GM21367 (cell line): Measurements from ENCODE around the gene ZBTB6.
"Not testable (repeated sequence)": the region's sequence is repeated elsewhere in the genome, so short reads cannot be mapped to it uniquely, and the experiment has no call there.

Experiments
- ATAC-seq: cut with Tn5 transposase; IDR thresholded peaks from one replicate; pipeline ENCODE4 v1.9.1; 2021; ENCODE audit not compliant: unreplicated experiment

ZBTB6 gene

DNA sequence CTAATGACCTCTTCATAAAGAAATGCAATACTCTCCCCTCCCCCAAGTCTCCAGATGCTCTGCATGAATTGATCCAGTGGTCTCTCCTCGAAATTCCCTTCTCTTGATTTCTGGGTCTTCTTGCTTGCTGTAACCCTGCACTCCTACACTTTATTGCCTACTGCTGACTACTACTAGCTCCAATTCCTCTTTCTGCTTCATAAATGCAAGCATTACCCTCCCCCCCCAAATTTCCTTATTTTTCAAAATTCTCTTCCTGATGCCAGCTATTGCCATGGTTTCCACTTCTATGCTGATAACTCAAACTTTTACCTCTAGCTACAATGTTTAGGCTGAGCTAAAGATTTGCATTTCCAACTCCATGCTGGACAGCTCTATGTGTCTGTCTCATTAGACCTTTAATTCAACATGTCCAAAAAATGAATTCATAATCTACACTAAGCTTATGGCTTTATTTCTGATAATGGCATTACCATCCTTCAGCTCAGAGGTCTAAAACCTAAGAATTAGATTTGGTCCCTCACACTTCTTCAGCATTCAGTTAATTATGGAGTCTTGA, 16.8 kb upstream of the ZBTB6 start:
- ATAC-seq = no peak

GRCh38 chr9:122923947-122924346, 10.8 kb upstream of the ZBTB6 start:
- no peak for ATAC-seq

DNA sequence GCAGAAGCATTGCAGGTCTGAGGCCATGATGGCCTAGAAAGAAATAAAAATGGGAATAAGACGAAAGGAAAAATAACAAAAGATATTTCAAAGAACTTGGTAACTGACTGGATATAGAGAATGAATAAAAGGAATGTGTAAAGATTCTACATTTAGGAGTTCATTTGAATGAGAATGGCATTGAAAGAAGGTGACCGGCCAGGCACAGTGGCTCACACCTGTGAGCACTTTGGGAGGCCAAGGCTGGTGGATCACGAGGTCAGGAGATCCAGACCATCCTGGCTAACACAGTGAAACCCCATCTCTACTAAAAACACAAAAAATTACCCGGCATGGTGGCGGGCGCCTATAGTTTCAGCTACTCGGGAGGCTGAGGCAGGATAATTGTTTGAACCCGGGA, 9.6 kb upstream of the ZBTB6 start:
- no peak for ATAC-seq

GRCh38 chr9:122918310-122918709, 5.2 kb upstream of the ZBTB6 start:
- ATAC-seq = no peak

- no peak for ATAC-seq
These were observed 506 bp downstream of the ZBTB6 start for GRCh38 chr9:122912671-122912963.

GRCh38 chr9:122906122-122906521, 7.0 kb downstream of the ZBTB6 start:
- not testable (repeated sequence) for ATAC-seq

DNA sequence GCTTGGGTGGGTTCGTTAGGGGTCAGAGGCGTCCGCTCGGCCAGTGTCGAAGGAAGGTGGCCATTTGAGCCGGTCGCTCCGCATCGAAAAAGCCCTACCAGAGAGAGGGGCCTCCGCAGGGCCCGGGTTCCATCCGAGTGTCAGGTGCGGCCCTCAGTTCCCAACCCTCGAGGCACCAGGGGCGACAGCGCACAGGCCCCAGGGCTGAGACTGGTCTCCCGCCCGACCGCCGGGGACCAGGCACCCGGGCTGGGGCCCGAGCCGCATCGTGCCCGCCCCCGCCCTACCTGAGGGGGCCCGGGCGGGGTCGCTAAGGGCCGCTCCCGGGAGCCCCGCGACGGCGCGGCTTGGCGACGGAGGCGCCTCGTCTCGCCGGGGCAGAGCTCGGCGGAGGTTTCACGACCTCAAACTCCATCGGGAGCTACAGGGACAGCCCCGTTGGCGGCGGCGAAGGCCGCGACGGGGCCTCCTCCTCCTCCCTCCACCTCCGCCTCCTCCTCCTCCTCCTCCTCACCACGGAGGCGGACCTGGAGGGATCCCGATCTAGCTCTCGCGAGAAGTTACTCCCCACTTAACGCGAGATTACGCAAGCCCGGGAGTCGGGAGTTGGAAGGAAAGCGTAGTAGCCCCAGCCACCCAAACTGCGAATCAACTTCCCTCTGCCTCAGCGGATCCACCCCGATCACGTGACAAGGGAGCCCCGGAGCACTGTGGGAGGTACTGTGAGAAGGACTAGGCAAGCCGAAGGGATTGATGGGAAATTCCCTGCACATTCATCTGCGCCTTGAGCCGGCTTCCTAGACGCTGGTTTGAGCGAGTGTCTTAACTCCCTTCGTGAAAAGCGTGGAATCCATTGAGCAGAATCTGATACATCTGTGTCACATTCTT, 8.1 kb downstream of the ZBTB6 start, which contains the start of gene RC3H2:
TSS of gene RC3H2 (minus strand) at position 537 of the 888 bp plus-strand sequence. CDS start 7,850 bp downstream, outside the sequence.
- ATAC-seq = peak; percentile 66

- peak; percentile 26 for ATAC-seq
These were observed 8.7 kb downstream of the ZBTB6 start for GRCh38 chr9:122904466-122904822.

- ATAC-seq = no peak
These were observed 12.3 kb downstream of the ZBTB6 start for GRCh38 chr9:122900791-122901190.

DNA sequence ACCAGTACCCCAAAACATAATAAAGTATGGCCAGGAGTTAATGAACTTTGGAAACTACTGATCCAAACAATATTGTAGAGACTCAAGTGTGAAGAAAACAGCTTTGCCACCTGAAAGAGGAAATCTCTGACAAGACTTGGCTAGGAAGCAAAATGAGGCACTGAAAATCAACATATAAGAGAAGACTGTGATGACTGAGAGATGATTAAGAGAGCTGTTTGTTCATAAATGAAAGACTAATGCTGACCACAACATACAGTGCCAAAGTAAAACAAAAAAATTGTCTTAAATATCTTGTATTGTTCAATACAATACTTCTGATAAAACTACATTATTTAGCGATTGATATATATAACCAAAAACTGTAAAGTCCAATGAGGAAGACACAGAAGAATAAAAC, 15.2 kb downstream of the ZBTB6 start:
- no peak for ATAC-seq

DNA sequence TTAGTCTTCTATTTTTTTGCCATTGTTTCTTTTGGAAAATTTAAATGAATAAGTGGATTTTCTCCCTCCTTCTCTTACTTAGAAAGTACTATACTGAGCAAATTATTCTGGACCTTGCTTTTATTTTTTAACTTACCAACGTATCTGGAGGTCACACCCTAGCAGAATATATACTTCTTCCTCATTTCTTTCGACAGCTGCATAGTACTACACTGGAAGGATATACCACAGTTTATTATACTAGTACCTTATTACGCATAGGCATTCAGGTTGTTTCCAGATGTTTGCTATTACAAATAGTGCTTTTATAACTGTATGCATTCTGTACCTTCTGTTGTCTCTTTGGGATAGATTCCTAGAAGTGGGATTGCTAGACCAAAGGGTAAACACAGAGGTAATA, 24.6 kb downstream of the ZBTB6 start:
- no peak for ATAC-seq

DNA sequence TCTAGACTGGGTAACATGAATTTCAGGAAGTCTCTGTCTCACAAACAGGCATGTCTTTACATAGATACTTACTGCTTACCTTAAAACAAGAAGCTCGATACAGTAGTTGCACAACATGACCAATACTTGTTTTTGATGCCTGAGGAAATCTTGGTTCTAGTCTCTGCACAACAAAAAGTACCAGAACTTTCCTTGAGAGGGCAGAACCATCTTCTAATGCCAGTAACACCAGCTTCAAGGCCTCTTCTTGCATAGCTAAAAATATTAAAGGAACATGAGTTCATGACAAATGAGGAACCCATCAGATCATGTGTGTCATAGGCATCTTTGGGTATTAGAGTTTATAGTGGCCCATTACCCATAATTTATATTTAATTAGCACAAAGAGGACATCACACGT, 30.0 kb downstream of the ZBTB6 start:
- ATAC-seq = no peak

DNA sequence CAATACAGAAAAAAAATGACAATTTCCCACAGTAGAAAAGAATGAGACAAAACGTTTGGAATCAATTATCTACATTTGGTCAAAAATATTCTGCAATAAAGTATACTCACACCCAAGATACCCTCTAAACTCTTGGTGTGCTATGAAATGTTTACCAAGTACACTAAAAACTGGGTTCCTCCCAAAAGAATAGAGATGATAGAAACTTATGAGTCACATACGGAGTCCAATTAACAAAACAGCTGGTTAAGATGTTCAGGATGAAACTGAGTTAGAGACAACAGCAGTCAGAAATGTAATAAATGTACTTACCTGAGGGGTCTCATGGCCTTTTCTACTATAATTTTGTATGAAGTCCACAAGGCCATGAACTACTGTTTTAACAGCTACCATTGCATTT, 33.7 kb downstream of the ZBTB6 start:
- ATAC-seq = no peak

GRCh38 chr9:122875523-122875922, 37.6 kb downstream of the ZBTB6 start:
- ATAC-seq = no peak

GRCh38 chr9:122867276-122867675, 45.8 kb downstream of the ZBTB6 start:
- not testable (repeated sequence) for ATAC-seq

GRCh38 chr9:122866079-122866478, 47.0 kb downstream of the ZBTB6 start:
- ATAC-seq = no peak

- no peak for ATAC-seq
These were observed 47.8 kb downstream of the ZBTB6 start for GRCh38 chr9:122865300-122865699.

- no peak for ATAC-seq
These were observed 49.7 kb downstream of the ZBTB6 start for GRCh38 chr9:122863407-122863806.

DNA sequence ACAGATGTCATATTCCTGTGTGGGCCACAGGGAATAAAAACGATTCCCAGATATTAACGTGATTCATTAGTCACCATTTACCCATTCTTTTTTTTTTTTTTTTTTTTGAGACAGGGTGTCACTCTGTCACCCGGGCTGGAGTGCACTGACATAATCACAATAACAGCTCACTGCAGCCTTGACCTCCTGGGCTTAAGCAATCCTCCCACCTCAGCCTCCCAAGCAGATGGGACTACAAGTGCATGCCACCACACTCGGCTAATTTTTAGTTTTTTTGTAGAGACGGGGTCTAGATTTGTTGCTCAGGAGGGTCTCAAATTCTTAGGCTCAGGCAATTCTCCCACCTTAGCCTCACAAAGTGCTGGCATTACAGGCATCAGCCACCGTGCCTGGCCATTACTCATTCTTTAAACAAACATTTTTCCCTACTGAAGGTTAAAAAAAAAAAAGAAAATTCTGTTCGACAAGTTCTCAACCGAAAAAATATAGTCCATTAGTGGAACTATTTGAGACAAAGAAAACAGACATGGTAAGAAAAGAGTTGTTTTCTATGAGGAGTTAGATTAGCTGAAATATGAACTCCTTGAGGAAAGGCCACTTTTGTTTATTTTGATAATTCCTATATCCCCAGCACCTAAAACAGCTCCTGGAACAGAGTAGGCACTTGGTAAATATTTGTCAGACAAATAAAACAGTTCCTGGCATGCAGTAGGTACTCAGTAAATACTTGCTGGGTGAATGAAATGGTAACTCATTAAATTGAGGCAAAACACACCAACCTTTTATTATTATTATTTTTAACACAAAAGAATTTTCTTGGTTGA, 52.6 kb downstream of the ZBTB6 start:
- no peak for ATAC-seq
